ENCODE results near the gene GPLD1.

Gene GPLD1

GRCh38 chr6:24455061-24455460, 34.3 kb downstream of the GPLD1 start:
- DNase-seq (ENCODE audit: low read depth, low spot score), result no peak

GRCh38 chr6:24454452-24454851, 34.9 kb downstream of the GPLD1 start:
- no peak for DNase-seq (ENCODE audit: low read depth, low spot score)

- no peak for DNase-seq (ENCODE audit: low read depth, low spot score)
Observed at GRCh38 chr6:24453921-24454320, 35.5 kb downstream of the GPLD1 start.

GRCh38 chr6:24451581-24452388, 37.6 kb downstream of the GPLD1 start:
- no peak for DNase-seq (ENCODE audit: low read depth, low spot score)

DNA sequence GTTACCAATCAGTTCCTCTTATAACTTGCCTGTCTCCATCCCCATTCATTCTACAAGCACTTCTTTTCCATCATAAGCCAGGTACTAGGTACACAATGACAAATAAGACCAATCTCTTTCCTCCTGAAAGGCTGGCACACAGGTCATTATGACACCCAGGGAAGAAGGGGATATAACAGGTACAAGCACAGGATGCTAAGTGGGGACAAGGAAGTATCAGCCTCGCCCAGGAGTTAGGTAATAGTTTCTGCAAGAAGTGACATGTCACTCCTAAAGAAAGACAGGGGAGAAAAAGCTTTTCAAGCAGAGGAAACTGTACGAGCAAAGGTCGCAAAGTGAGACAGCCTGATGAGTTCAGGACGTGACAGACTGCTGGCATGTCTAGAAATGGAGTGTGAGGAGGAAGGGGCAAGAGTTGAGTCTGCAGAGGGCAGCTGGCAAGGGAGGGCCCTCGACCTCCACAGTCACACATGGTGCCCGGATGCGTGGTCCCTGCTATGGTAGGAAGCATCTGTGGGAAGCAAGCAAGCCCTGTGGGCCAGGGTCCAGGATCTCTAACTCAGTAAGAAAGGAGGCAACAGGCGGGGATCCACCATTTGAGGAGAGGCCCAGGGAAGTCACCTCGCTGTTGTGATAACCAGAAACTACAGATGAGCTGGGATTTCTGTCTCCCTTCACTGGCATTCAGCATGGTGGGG, 40.4 kb downstream of the GPLD1 start:
- no peak for DNase-seq (ENCODE audit: low read depth, low spot score)

- DNase-seq (ENCODE audit: low read depth, low spot score), result no peak
Observed at GRCh38 chr6:24448396-24448795, 41.0 kb downstream of the GPLD1 start.

DNA sequence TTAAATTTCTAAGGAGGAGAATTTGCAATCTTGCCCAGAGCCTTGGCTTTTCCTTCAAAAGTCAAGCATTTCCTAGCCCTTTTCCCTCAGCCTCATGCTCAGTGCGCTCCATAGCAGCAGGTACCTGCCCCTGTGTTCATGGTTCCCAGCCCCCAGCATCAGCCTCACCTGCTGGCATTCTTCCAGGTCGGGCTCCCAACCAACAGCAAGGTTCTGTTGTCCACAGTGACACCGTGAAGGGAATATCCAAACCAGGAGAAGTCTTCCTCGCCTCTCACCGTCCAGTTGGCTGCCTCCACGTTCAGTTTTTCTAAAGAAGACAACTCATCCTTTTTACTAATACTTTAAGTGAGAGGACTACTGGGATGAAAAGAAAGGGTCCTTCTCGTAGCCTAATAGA, 42.7 kb downstream of the GPLD1 start:
- no peak for DNase-seq (ENCODE audit: low read depth, low spot score)

- DNase-seq (ENCODE audit: low read depth, low spot score), result no peak
Observed at GRCh38 chr6:24445704-24446103, 43.7 kb downstream of the GPLD1 start.

GRCh38 chr6:24444588-24444987, 44.8 kb downstream of the GPLD1 start:
- DNase-seq (ENCODE audit: low read depth, low spot score), result no peak

DNA sequence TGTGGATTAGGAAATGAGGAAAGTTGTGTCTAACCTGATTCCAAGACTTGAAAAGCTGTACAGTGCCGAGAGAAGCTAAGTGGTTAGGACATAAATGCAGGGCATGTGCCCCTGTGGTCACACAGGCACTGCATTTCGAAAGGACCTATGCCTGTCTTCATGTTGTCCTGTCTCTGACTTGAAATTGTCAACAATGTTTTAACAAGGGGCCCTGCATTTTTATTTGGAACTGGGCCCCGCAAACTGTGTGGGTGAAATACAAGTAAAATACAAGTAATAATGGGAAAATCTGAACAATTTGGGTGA, 47.8 kb downstream of the GPLD1 start:
- no peak for DNase-seq (ENCODE audit: low read depth, low spot score)

- no peak for DNase-seq (ENCODE audit: low read depth, low spot score)
Observed at GRCh38 chr6:24440897-24441598, 48.3 kb downstream of the GPLD1 start.

- DNase-seq (ENCODE audit: low read depth, low spot score), result no peak
Observed at GRCh38 chr6:24439858-24440539, 49.4 kb downstream of the GPLD1 start.

- DNase-seq (ENCODE audit: low read depth, low spot score), result no peak
Observed at GRCh38 chr6:24436979-24437378, 52.4 kb downstream of the GPLD1 start.

DNA sequence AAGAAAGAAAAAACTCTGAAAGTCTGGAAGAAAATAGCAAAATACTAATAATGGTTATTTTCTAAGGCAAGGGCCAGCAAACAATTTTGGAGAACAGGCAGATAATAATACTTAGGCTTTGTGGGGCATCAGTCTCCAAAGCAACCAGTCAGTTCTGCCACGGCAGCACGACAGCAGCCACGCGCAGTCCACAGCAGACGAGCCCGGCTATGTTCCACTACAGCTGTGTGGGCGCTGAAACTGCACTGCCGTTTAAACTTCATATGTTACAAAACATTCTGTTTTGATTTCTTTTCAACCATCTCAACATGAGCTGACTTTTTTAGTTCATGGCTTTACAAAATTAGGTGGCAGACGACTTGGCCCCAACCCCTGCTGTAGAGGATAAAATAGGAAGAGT, 56.8 kb downstream of the GPLD1 start:
- DNase-seq (ENCODE audit: low read depth, low spot score), result no peak

DNA sequence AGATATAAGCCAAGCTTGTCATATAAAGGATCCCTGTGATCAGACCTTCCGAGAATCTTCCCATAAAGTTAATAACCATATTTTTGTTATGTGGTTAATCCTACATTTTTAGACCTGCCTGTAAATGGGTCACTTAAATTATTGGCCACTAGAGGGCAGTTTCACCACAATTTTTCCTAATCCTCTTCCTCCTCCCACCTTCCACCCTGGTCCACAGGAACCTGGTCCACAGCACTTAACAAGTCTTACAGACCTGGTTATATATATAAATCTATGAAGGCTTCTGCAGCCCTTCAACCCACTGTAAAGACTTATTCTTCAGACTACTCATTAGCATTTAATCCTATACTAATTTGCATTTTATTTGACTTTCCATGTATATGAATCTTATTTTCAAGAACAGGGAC, 58.3 kb downstream of the GPLD1 start:
- DNase-seq (ENCODE audit: low read depth, low spot score), result peak; percentile 17

GRCh38 chr6:24430086-24430485, 59.3 kb downstream of the GPLD1 start:
- no peak for DNase-seq (ENCODE audit: low read depth, low spot score)

GRCh38 chr6:24429146-24429545, 60.2 kb downstream of the GPLD1 start:
- DNase-seq (ENCODE audit: low read depth, low spot score), result no peak

GRCh38 chr6:24428615-24429014, 60.8 kb downstream of the GPLD1 start:
- DNase-seq (ENCODE audit: low read depth, low spot score), result no peak

DNA sequence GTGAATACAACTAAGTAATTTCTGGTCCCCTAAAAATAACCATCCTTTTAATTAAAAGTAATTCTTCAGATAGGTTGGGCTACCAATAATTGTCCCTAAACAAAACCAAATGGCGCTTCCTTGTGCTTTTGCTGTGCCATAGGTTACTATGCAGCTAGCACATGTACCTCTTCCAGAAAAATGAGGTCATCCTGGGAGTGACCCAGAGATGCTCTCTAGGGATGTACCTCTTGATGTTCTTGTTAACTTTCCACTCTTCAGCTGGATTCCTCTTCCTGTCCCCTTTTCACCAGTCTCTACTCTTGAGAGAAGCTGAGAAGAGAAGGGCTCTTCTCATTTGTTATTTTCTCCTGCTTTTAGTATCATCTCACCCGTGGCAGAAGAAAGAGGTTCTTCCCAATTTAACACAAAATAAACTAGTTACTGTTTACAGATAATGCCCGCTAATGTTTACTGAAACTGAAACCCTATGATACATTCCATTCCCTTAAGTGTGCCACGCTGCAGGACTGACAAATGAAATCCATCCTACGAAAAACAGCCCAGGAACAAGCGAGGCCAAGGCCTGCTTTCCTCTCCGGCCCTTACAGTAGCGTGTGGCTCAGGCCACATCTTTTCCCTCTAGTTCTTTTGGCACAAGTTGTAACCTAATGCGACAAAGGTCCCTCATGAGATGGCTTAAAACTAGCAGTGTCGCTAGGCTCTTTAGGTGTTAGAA, 62.5 kb downstream of the GPLD1 start:
- no peak for DNase-seq (ENCODE audit: low read depth, low spot score)

GRCh38 chr6:24425091-24425490, 64.3 kb downstream of the GPLD1 start:
- no peak for DNase-seq (ENCODE audit: low read depth, low spot score)

GRCh38 chr6:24419526-24419925, 69.9 kb downstream of the GPLD1 start:
- DNase-seq (ENCODE audit: low read depth, low spot score), result no peak

DNA sequence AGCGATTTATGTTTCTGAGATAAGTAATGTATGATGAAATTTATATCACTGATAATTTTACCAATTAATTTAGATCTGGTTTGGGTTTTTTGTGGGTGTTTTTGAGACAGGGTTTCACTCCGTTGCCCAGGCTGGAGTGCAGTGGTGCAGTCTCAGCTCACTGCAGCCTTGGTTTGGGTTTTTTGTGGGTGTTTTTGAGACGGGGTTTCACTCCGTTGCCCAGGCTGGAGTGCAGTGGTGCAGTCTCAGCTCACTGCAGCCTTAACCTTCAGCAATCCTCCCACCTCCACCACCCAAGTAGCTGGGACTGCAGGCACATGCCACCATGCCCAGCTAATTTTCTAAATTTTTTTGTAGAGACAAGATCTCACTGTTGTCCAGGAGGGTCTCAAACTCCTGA, 73.6 kb downstream of the GPLD1 start:
- DNase-seq (ENCODE audit: low read depth, low spot score), result no peak

Measured in smooth muscle cell of the brain vasculature (primary cell).